ENCODE data around the gene RAPGEF3.

Gene RAPGEF3

DNA sequence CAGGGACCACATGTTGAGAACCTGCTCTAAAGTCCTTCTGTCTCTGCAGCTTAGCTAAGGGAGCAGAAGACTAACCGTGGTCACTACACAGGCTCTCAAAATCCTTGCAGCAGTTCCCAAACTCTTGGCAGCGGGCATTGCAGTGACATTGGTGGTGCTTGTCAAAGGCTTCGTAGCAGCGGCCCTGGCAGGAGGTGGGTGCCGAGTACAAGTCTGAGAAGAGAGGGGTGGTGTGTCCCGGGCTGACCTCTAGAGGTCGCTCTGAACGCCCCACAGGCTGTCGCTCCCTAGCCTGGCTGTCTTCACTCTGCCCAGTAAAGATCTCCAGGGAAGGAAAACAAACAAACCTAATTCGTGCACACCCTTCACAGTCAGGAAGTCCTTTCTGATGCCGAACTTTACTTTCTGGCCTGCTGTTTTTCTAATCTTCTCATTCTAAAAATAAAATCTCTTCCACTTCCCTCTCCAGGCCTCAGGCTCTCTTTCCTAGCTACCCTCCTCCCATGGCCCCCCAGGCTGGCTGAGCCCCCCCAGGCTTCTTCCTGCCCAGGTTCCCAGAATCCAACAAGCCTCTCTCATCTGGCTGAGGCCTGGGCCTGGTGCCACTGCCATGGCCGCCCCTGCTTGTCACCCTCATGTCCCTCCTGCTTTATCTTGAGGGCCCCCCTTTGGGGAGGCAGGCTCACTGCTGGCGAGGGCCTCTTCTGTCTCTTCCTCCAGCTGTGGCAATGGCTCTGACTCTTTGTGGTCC is 41.1 kb downstream of the RAPGEF3 start:
- DNase-seq: peak; percentile 27

DNA sequence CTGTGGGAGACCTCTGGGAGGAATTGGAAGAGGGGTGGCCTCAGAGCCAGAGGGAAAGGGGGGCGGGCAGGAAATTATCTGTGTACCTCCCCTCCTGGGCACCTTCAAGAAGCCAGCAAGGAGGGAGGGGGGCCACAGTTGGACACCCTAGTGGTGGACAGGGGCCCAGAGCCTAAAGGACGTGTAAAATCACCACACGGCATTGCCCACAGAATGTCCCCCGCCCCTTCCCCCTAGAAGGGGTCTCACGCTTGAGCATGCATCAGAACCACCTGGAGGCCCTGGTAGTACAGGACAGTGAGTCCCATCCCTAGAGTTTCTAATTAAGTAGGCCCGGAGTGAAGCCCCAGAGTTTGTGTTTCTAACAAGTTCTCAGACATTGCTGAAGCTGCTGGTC is 41.6 kb downstream of the RAPGEF3 start:
- DNase-seq: no peak

DNA sequence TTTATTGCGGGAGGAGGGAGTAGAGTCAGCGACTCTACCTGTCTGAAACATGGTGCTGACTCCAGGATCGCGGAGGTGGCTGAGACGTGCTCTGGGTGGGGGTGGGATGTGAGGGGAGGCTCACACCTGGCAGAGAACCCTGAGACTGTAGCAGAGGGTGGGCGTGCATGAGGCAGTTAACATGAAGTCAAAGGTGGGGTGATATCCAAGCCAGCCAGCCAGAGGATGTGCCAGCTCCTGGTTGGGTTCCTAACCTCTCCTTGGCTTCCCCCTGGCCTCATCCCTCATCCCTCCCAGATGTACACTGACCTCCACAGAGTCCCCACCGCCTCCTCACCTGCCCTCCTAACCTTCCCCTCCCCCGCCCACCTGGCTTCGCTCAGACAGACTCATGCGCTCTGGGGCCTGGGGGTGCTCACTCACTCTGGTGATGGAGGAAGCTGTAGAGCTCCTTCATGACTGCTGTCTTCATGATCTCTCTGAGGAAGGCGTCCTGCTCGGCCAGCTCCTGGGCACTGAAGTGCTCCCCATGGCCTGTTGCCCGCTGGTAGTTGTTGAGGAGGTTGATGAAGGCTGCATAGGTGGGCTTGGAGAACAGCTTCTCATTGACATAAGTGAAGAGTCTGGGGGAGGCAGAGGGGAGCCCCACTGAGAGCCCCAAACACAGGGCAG is 42.7 kb downstream of the RAPGEF3 start:
- DNase-seq: no peak

DNA sequence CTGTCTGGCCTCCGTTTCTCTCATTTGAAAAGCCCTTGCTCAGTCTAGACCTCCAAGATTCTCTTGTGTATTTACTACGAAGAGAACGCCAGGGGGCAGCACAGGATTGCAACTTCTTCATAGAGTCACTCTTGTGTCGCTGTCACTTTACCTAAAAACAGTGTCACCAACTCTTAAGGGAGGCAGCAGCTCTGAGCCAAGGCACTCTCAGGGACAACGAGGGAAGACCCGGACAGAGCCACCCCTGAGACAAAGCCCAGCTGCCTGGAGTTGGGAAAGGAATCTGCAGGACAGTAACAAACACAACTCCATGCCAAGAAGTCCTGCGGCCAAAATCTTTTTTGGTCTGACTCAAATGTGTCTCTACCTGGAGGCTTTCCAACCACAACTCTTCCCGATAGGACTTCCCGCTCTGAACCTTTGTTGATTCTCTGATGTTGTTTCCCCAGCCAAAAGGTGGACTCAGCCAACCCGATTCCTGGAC is 43.2 kb downstream of the RAPGEF3 start:
- DNase-seq: peak; percentile 62

DNA sequence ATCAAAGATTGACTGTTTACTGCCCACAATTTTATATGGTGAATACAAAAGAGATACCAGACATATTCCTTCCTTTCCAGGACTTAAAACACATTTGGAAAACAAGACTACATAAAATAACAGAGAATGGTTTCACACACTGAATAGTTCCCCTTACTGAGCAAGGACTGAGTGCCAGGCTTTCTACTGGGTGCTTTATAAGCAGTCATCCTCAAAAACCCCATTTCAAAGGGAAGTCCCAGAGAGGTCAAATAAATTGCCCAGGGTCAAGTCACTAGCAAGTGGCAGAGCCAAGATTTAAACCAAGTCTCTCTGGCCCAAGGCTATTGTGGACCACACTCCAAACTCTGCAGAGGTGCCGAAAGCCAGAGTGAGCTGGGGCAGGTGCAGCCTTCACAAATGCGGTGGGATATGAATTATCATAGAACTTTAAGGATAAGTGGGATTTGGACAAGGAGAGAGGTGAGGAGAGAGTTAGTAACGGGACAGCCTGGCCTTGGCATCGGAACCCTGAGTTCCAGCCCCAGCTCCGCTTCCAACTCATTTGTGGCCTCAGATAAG is 43.8 kb downstream of the RAPGEF3 start:
- DNase-seq: no peak

DNA sequence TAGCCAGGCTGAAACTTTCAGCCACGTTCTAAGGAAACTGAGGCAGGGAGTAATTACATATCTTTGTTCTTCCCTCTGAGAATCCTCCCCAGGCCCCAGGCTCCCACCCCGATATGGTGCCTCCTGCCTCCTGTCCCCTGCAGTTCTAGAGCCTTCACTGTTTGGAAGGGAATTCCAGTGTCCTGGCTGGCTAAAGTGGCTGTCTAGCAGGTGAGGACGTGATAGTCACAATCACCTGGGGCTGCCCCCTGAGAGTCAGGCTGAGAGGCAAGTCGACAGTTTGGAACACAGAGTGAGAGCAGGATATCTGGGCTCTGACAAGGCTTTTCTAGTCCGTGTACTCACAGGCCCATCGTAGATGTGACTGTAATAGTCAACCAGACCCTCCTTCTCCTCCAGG is 46.5 kb downstream of the RAPGEF3 start:
- DNase-seq: no peak

DNA sequence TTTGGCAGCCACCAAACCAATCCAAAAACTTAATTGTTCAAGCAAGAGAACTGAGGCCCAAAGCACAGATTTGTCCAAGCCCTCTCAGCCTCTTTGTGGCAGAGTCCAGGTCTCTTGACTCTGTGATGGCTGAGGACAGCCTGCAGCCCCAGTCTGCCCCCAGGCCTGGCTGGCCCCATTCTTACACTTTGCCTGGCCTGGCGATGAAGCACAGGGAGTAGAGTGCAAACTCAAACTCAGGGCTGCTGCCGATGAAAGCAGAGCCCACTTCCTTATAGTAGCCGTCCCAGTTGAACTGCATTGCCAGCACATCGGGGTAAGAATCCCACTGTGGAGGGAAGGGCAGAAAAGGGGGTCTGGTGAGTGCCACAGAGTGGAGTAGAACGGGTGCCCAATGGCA is 47.2 kb downstream of the RAPGEF3 start:
- DNase-seq: no peak

DNA sequence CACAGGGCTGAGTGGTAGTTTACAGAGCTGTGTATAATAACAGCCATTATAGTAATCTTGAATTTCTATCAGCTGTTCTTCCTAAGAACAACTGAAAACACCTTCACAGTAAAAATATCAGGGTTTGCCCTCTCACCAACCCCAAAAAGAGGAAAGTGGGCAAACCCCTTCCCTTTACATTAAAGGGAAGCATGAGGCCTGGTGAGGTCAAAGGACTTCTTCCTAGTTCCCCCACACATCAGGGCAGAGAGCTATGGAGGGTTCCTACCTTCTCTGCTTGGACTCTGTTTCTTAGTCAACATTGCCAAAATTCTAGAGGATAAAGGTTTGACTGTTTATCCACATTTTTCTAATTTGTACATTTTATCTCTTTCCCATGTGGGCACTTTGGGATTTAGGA is 48.4 kb downstream of the RAPGEF3 start:
- DNase-seq: no peak

DNA sequence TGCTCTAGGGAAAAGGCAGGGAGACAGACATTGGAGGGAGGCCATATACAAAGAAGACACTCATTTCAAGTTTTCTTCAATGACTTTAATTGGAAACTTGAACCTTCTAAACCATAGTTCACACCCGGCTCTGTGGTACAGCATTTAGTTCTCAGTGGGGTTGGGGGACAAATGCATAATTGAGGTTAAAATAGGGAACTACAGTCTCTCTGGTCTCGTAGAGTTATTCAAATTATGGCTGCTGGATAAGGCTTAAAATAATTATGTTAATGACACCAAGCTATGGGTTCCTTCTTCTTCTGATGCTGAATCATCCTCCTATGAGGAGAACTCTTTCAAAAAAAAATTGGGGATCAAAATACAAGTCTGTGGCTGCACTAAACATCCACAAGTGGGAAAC is 49.0 kb downstream of the RAPGEF3 start:
- DNase-seq: no peak

DNA sequence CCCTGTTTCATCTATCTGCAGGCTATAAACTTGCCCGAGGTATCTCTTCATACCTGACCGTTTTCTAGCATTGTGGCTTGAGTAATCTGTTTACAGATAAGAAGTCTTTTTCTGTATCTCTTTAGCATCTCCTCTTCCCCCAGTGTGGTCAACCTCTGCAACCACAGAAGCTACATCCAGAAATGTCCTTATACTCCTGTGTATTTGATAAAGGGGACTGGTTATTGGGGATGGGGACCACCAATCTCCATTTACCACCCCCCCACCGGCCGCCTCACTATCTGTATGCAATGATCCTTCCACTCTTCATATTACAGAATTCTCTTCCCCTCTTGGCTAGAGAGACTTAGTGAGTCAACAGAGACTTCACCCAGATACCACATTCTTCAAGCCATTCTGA is 49.4 kb downstream of the RAPGEF3 start:
- DNase-seq: no peak

DNA sequence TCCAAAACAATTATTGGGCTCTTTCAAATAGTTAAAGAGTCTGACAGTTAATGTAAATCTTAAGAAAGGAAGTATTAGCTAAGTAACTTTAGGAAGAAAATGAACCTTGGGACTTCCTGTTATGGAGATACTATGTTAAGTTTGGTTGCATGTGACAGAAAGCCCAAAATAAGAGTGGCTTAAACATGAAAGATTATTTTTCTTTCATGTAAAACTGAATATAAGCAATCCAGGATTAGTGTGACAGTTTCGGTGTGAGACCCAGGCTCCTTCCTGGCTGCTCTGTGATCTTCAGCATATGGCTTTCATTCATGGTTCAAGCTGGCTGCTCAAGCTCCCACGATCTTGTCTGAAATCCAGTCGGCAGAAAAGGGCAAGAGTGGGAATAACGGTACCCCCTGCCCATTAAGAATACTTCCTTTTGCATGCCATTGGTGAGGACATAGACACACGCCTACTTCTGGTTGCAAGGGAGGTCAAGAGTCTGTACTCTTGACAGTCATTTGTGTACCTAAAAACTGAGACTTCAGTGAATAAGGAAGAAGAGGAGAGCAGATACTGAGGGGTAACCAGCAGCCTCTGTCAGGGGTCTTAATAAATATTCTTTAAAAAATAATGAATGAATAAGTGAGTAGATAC is 50.7 kb downstream of the RAPGEF3 start:
- DNase-seq: no peak

DNA sequence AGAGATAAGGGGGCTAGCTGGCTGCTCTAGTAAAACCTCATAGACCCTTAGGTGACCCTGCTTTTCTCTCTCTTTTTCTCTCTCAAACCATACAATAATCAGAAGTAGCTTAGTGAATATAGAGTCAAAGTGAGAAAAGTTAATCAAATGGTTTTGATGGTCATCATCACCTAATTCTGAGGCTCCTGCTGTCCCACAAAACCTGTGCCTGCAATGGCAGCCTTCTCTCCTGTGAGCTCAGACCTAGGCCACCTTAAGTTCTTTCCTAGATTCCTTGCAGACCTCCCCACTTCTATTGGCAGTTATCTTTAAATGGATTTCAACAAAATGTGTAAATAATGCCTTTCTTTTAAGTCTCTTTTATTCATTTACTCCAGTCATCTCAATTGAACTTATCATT is 51.3 kb downstream of the RAPGEF3 start:
- no peak for DNase-seq

DNA sequence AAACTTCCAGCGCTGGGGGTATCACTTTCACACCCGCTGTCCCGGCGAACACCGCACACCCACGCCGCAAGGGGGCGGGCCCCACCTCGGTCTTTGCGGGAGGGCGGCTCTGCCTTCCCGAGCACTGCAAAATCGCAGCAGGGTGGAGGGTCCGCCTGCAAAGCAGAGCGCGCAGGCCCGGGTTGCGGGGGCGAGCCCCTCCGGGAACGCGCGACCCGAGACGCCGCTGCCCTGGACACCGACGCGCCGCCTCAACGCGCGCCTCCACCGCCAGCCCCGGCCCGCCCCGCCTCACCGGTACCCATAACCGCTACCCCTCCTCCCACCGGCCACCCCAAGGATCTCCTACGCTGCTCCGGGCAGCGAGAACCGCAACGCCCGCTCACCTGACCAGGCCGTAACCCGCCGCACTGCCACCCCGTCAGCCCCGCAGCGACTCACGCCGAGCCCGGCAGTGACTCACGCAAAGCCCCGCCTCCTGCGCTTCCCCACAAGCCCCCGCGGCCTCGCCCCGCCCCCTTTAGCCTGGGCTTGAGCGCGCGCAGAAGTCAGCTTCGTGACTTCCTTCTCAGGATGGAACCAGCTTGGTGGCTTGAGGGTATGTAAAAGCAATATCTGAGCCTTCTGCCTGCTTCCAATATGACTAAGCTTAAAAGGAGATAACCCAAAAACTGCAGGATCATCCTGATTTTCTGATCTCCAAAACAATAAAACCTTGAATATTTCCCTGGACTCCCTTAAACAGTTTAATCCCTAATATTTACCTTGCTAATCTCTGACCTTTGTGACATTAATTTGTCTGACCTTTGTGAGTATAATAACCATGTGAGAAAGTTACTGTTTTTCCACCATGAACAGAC is 52.9 kb downstream of the RAPGEF3 start, which contains the start of gene RPAP3:
RPAP3 (minus strand) TSS at position 465 of the 860 bp plus-strand sequence. CDS start 3,190 bp downstream, outside the sequence.
- peak; percentile 92 for DNase-seq

DNA sequence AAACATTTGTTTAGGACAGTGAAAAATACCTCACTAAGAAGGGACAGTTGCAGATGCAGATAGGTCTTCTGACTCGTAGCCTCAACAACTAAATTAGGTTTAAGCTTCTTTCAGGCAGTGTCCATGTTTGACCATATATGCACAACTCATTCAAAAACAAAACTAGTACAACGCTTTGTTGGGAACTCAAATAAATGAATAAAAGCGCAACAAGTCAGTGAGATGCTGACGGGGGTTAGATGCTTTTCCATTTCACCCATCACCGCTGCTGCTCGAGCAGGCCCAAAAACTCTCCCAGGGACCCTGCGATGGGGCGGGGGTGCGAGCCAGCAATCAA is 53.5 kb downstream of the RAPGEF3 start:
- no peak for DNase-seq

DNA sequence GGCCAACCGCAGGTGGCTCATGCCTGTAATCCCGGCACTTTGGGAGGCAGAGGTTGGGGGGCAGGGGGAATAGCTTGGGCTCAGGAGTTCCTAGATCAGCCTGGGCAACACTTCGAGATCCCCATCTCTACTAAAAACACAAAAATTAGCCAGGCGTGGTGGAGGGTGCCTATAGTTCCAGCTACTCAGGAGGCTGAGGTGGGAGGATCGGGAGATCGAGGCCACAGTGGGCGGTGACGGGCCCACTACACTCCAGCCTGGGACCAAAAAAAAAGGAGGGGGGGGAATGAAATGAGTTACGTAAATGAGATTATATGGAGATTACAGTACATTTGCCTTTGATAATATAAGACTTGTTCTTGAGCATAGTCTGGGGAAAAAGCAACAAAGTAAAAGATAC is 54.0 kb downstream of the RAPGEF3 start:
- no peak for DNase-seq

DNA sequence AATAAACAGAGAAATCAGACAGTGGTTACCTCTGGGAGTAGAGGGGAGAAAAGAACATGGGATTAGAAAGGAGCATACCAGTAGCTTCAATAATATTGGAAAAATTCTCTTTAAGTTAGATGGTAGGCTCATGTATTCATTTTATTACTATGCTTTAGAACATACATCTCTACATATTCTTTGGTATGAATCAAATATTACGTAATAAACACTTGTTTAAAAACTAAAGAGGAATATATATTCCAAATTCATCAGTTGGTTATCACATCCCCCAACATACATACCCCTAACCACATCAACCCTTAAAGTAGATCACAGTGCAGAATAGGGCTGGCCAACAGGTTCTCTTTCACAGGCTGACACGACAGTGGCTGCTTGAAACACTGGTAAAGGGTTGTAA is 58.4 kb downstream of the RAPGEF3 start:
- DNase-seq: no peak

DNA sequence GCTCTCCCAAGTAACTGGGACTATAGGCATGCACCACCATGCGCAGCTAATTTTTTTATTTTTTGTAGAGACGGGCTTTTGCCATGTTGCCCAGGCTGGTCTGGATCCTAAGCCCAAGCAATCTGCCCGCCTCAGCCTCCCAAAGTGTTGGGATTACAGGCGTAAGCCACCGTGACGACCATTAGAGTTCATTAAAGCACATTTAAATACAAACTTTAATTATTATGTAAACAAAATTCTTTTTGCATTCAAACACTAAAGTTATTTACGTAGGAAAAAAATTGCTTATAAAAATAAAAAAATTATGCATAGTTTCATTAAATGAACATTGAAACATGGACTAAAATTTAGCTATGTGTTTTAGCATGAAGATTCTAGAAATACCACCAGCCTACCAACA is 60.0 kb downstream of the RAPGEF3 start:
- no peak for DNase-seq

DNA sequence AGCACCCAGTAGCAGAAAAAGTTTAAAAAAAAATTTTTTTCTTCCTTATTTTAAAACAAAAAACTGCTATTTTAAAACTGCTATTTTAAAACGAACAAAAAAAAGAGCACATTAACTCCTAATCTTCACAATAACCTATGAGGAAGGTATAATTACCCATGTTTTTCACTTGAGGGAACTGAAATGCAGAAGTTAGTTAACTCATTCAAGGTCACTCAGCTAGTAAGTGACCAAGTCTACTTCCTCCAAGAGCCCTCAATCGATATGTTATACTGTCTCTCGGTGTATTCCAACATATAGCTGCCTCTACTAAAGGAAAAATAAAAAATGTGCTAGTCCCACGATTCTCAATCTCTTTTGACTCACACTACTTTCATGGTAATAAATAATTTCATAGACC is 60.6 kb downstream of the RAPGEF3 start:
- DNase-seq: no peak

DNA sequence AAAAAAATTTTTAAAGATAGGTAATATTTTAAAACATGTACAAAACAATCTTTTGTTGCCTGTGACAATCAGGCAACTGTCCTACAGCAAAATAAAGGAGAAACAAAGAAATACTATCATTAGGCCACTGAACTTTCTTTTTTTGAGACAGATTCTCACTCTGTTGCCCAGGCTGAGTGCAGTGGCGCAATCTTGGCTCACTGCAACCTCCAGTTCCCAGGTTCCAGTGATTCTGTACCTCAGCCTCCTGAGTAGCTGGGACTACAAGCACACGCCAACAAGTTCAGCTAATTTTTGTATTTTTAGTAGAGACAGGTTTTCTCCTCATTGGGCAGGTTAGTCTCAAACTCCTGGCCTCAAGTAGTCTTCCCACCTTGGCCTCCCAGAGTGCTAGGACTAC is 69.5 kb downstream of the RAPGEF3 start:
- no peak for DNase-seq

DNA sequence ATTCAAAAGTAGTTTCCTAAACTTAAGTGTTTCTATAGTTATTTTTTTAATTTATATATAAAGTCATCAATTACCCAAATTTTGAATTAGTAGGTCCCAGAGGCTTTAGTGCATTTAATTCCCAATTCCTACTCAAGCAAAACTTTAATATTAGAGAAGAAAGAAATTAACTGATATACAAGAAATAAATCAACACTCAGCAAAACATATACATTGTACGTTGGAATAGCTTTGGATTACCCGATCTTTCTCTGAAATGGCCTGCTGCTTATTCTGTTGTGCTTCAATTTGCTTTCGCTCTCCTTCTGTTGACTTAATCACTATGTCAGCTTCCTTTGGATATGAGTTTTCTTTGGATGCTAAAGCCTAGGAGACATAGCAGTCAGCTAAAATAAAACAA is 71.0 kb downstream of the RAPGEF3 start:
- no peak for DNase-seq

DNA sequence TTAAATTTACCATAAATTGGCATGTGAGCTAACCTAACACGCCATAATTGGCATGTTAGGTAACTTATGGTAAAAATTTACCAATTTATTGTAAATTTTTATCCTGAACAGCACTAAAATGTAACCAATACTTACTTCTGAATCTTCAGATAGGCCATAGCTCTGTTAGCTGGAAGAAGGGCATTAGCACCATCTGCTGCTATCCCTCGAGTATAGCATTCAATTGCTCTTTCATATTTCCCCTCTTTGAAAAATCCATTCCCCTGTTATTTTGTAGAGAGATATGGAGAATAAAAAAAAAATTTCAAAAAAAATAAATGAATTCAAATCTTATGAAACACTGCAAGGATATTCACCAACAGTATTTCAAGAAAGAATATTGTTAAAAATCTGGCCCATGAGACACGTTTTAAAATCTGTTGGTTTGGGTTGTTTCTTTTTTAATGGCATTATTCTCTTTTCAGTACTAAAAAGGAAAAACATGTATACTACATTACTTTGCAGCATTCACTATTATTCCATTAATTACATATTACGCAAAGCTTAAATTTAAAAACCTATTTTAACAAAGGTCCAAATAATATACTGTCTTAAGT is 71.9 kb downstream of the RAPGEF3 start:
- DNase-seq: peak; percentile 9
